GM13976 (cell line): ENCODE data around the gene ENTPD6.
A peak's percentile ranks its signal among the peaks of the same experiment; 100 is the strongest.

Experiments used
- DNase-seq: peaks from one replicate; pipeline ENCODE4 v3.0.0; 2012; ENCODE audit warnings: low spot score
- in situ Hi-C: fragments of 300-500 bp; cut with MboI; formaldehyde crosslinking; loops from one replicate; pipeline ENCODE4 v1.12.0; 2022; ENCODE audit warnings: low sequenced_read_pairs, mixed read lengths, inconsistent platforms; ENCODE audit not compliant: unreplicated experiment
- TF ChIP-seq, protein P1 (sequence below): IDR thresholded peaks from 2 replicates; pipeline ENCODE4 v1.5.1; 2012; ENCODE audit warnings: borderline replicate concordance, mild to moderate bottlenecking; ENCODE audit not compliant: insufficient read depth; ENCODE audit errors: extremely low read depth, missing control alignments, control extremely low read depth

Gene ENTPD6

GRCh38 chr20:25247518-25247955 lies 52.0 kb downstream of the ENTPD6 start:
- in situ Hi-C loops = no loop called here
- DNase-seq = peak; percentile 60

GRCh38 chr20:25247956-25248785 lies 52.7 kb downstream of the ENTPD6 start, which contains the start of gene PYGB:
Gene PYGB (plus strand): TSS chr20:25248085. CDS start chr20:25248179, 94 bp downstream.
- TF ChIP-seq, protein P1, sequence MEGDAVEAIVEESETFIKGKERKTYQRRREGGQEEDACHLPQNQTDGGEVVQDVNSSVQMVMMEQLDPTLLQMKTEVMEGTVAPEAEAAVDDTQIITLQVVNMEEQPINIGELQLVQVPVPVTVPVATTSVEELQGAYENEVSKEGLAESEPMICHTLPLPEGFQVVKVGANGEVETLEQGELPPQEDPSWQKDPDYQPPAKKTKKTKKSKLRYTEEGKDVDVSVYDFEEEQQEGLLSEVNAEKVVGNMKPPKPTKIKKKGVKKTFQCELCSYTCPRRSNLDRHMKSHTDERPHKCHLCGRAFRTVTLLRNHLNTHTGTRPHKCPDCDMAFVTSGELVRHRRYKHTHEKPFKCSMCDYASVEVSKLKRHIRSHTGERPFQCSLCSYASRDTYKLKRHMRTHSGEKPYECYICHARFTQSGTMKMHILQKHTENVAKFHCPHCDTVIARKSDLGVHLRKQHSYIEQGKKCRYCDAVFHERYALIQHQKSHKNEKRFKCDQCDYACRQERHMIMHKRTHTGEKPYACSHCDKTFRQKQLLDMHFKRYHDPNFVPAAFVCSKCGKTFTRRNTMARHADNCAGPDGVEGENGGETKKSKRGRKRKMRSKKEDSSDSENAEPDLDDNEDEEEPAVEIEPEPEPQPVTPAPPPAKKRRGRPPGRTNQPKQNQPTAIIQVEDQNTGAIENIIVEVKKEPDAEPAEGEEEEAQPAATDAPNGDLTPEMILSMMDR = no peak
- DNase-seq = peak; percentile 97
- in situ Hi-C loops = no loop called here

More at GRCh38 chr20:25247518-25247955, 52.0 kb downstream of the ENTPD6 start:
- TF ChIP-seq, protein P1 = no peak

DNA sequence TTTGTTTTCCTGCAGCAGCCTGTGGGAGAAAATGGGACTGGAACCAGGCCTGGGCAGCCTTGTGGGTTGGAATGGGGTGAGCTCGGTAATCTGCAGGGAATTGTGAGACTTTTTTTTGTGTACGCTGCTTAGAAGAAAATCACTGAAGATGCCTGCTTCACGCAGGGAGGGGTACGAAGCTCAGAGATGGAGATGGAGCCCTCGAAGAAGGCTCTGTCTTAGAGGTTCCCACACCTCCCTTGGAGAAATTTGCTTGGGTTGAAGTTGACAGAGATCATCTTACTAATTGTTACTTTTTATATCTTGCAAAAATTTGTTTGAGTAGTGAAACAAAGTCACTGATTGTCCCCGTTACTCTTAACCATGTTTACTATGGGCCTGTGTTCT lies 53.3 kb downstream of the ENTPD6 start:
- in situ Hi-C loops = no loop called here
- DNase-seq = no peak
- TF ChIP-seq, protein P1 = no peak

DNA sequence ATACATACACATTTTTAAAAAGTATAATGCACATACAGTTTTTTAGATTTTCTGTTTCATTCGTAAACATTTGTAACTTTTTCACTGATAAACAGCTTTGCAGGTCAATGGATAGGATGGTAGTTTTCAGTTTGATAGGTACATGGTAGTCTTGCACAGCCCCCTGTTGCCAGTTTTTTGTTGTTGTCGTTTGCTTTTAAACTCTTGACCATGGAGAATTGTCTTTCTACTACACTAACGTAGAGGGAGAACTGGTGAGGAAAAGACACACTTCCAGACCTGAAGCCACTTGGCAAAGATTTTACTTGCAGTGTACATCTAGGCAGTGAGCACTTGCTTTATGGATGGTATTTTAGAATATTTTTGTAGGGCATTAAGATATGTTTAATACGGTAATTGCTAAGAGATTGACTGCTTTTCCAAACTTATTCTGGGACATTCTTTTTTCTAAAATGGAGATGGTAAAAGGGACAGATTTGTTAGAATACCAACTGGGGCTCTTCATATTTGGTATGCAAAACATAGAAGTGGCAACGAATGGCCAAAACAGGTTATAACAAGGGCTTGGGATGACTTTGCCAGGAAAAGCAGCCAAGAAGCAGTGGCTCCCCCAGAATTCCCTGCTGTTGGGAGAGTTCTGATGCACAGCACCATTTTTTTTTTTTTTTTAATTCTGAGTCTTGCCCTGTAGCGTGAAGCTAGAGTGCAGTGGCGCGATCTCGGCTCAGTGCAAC lies 53.9 kb downstream of the ENTPD6 start:
- in situ Hi-C loops = no loop called here
- TF ChIP-seq, protein P1 = no peak
- DNase-seq = no peak

- TF ChIP-seq, protein P1 = no peak
- in situ Hi-C loops = no loop called here
- DNase-seq = no peak
Observed at GRCh38 chr20:25250508-25250907, 55.0 kb downstream of the ENTPD6 start.

DNA sequence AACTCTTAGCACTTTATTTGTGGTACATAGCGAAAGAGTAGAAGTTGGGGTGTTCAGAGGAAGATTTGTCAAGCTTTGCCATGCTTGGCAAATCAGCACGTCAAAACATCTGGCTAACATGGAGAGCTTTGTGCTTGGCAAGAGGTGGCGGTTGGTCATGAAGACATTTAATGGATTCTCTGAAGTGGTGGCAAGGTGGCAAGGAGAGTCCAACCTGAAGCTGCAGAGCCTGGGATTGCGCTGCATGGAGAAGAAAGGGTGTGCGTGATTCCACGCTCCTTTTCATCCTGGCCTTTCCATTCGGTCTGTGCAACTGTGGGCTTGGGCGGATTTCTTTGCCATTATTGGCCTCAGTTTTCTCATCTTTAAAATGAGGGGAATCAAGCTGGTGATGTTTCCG lies 55.5 kb downstream of the ENTPD6 start:
- TF ChIP-seq, protein P1 = no peak
- in situ Hi-C loops = no loop called here

More for the DNA sequence above, 55.5 kb downstream of the ENTPD6 start:
- no peak for DNase-seq
